MM.1S (cell line): ENCODE results near the gene POLG2.

ENCODE experiments used
- DNase-seq: peaks from one replicate; pipeline ENCODE4 v3.0.0-alpha.2; 2015
- H2AFZ ChIP-seq: fragments of 300-600 bp; sonication (generic); 2 replicates; pipeline ENCODE4 v1.6.0; 2016; ENCODE audit warnings: antibody characterized with exemption, low read length
- H3F3A ChIP-seq: fragments of 300-600 bp; sonication (generic); 2 replicates; pipeline ENCODE4 v1.6.1; 2016; ENCODE audit warnings: mild to moderate bottlenecking, antibody characterized with exemption, low read length, moderate library complexity, mixed read lengths; ENCODE audit not compliant: insufficient read depth
- H3K27ac ChIP-seq: fragments of 300-600 bp; sonication (generic); 2 replicates; pipeline ENCODE4 v1.5.1; 2016; ENCODE audit warnings: mild to moderate bottlenecking, low read length
- H3K27me3 ChIP-seq: fragments of 300-600 bp; sonication (generic); replicated peaks from 2 replicates; pipeline ENCODE4 v1.6.0; 2016; ENCODE audit warnings: low read length; ENCODE audit not compliant: insufficient read depth
- H3K36me3 ChIP-seq: fragments of 300-600 bp; sonication (generic); replicated peaks from 2 replicates; pipeline ENCODE4 v1.6.1; 2016; ENCODE audit warnings: mild to moderate bottlenecking, low read length, mixed read lengths; ENCODE audit not compliant: insufficient read depth
- H3K4me1 ChIP-seq: fragments of 300-600 bp; sonication (generic); 2 replicates; pipeline ENCODE4 v1.6.1; 2016; ENCODE audit warnings: low read length, mixed read lengths
- H3K4me2 ChIP-seq: fragments of 300-600 bp; sonication (generic); 2 replicates; pipeline ENCODE4 v1.6.0; 2016; ENCODE audit warnings: low read depth, low read length
- H3K4me3 ChIP-seq: fragments of 300-600 bp; sonication (generic); 2 replicates; pipeline ENCODE4 v1.5.1; 2016; ENCODE audit warnings: low read length, mixed read lengths
- H3K79me2 ChIP-seq: fragments of 300-600 bp; sonication (generic); 2 replicates; pipeline ENCODE4 v1.6.1; 2016; ENCODE audit warnings: mixed run types, low read length, mixed read lengths
- H3K9ac ChIP-seq: fragments of 300-600 bp; sonication (generic); 2 replicates; pipeline ENCODE4 v1.6.1; 2016; ENCODE audit warnings: low read length, mixed read lengths
- H3K9me2 ChIP-seq: fragments of 300-600 bp; sonication (generic); replicated peaks from 2 replicates; pipeline ENCODE4 v1.6.1; 2016; ENCODE audit warnings: mild to moderate bottlenecking, low read length, mixed read lengths; ENCODE audit not compliant: insufficient read depth
- H3K9me3 ChIP-seq: fragments of 300-600 bp; sonication (generic); replicated peaks from 2 replicates; pipeline ENCODE4 v1.6.1; 2016; ENCODE audit warnings: mild to moderate bottlenecking, low read length, mixed read lengths; ENCODE audit not compliant: insufficient read depth
- H4K20me1 ChIP-seq: fragments of 300-600 bp; sonication (generic); 2 replicates; pipeline ENCODE4 v1.6.1; 2016; ENCODE audit warnings: mild to moderate bottlenecking, low read length, moderate library complexity, mixed read lengths; ENCODE audit not compliant: insufficient read depth
- CTCF ChIP-seq: fragments of 300-600 bp; sonication (generic); IDR thresholded peaks from 2 replicates; pipeline ENCODE4 v1.5.1; 2016; ENCODE audit warnings: antibody characterized with exemption, low read length, mixed read lengths
- EZH2 ChIP-seq: fragments of 300-600 bp; sonication (generic); optimal IDR thresholded peaks from 2 replicates; pipeline ENCODE3; 2017; ENCODE audit warnings: low read depth, mild to moderate bottlenecking, antibody characterized with exemption, low read length, mixed read lengths
- EZH2phosphoT487 ChIP-seq: fragments of 300-600 bp; sonication (generic); IDR thresholded peaks from 2 replicates; pipeline ENCODE4 v1.6.1; 2018; ENCODE audit warnings: antibody characterized with exemption, low read length

Gene POLG2

GRCh38 chr17:64449545-64449944 is 47.3 kb downstream of the POLG2 start:
- Histone ChIP-seq H3K9ac (no peak overlapping the region), H3K4me2 (peak overlapping the region; percentile 42; the same call in 1 of the 2 replicates), H3K27me3 (no peaks in the 10 kb centered on the region), H3K79me2 (no peaks in the 10 kb centered on the region), H3F3A (no peaks in the 10 kb centered on the region), H4K20me1 (no peaks in the 10 kb centered on the region), H3K36me3 (no peaks in the 10 kb centered on the region), H3K9me2 (no peaks in the 10 kb centered on the region), H3K27ac (peak overlapping the region; percentile 25; the same call in 1 of the 2 replicates), H3K9me3 (no peaks in the 10 kb centered on the region), H2AFZ (no peak overlapping the region), H3K4me1 (no peaks in the 10 kb centered on the region), H3K4me3 (no peak overlapping the region)
- no peak for DNase-seq
- TF ChIP-seq EZH2phosphoT487: no peak

- no peaks in the 10 kb centered on the region for H4K20me1 ChIP-seq
- H3K27ac ChIP-seq: peak within 1 kb of the TSS; percentile 25; the same call in 1 of the 2 replicates
- H3K4me2 ChIP-seq: peak within 1 kb of the TSS; percentile 42
- peak within 1 kb of the TSS; percentile 33 for H2AFZ ChIP-seq
- H3K9me2 ChIP-seq: no peaks in the 10 kb centered on the region
- 0 out of 2 replicates have a peak within 1 kb of the TSS, but pooled peaks have one; percentile 7 for H3K4me3 ChIP-seq
- TF ChIP-seq CTCF: no peak
- TF ChIP-seq EZH2: no peak
- TF ChIP-seq EZH2phosphoT487: no peak
- no peaks in the 10 kb centered on the region for H3K79me2 ChIP-seq
- no peaks in the 10 kb centered on the region for H3K36me3 ChIP-seq
- DNase-seq: peak; percentile 21
- H3F3A ChIP-seq: no peaks in the 10 kb centered on the region
- no peaks in the 10 kb centered on the region for H3K4me1 ChIP-seq
- H3K27me3 ChIP-seq: no peaks in the 10 kb centered on the region
- no peaks in the 10 kb centered on the region for H3K9me3 ChIP-seq
- H3K9ac ChIP-seq: no peak within 1 kb of the TSS
Measured at GRCh38 chr17:64448665-64449512, 48.0 kb downstream of the POLG2 start, which contains the start of gene MILR1. Gene MILR1, plus strand, starts transcription at chr17:64449115. Its CDS starts 54 bp downstream, at chr17:64449169.

DNA sequence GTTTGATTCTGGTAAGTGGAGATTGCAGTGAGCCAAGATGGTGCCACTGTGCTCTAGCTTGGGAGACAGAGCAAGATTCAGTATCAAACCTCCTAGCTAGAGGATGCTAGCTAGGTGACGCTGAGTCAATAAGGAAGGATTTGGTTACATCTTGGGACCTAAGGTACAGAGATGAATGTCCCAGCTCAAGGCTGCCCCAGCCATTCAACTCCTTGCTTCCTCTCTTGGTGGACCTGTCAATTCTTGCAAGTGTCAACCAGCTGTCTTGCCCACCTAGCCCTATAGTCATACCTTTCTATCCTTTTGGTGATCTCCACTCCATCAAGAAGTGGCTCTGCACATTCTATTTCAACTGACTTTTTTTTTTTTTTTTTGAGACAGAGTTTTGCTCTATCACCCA is 49.3 kb downstream of the POLG2 start:
- no peak for TF ChIP-seq CTCF
- TF ChIP-seq EZH2: no peak
- TF ChIP-seq EZH2phosphoT487: no peak
- Histone ChIP-seq H3K4me3 (no peak overlapping the region), H3K9me2 (no peaks in the 10 kb centered on the region), H3K27me3 (no peaks in the 10 kb centered on the region), H3K9ac (no peak overlapping the region), H3K36me3 (no peaks in the 10 kb centered on the region), H3K79me2 (no peaks in the 10 kb centered on the region), H3K27ac (no peak overlapping the region), H2AFZ (no peak overlapping the region), H3K4me2 (no peak overlapping the region), H3K9me3 (no peaks in the 10 kb centered on the region), H3K4me1 (peaks cover 3% of the 10 kb centered on the region), H3F3A (no peaks in the 10 kb centered on the region), H4K20me1 (no peaks in the 10 kb centered on the region)
- no peak for DNase-seq
